Prostate gland (tissue), 2 donors: ENCODE results near the gene HEXA.

Experiments
- CTCF ChIP-seq, 4 experiments: fragments of 200-600 bp in 2 of 4; fragments of 450-650 bp in 2 of 4; sonication (generic) in 2 of 4; IDR thresholded peaks; 1 replicate in 3 of 4; 2 replicates in 1 of 4; pipeline ENCODE4 v1.5.1; 2016 to 2019; ENCODE audit warnings: antibody characterized with exemption in 4 of 4, mild to moderate bottlenecking in 2 of 4, moderate library complexity in 2 of 4
- POLR2A ChIP-seq: fragments of 450-650 bp; IDR thresholded peaks from one replicate; pipeline ENCODE4 v1.6.1; 2016; ENCODE audit warnings: antibody characterized with exemption, mild to moderate bottlenecking

DNA sequence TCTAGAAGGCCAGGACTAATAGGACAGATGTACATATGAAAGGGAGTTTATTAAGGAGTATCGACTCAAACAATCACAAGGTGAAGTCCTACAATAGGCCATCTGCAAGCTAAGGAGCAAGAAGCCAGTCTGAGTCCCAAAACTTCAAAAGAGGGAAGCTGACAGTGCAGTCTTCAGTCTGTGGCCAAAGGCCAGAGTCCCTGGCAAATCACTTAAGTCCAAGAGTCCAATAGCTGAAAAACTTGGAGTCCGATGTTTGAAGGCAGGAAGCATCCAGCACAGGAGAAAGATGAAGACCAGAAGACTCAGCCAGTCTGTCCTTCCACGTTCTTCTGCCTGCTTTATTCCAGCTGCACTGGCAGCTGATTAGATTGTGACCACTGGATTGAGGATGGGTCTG is 44.8 kb downstream of the HEXA start:
- TF ChIP-seq CTCF (IDR thresholded peaks at IDR 0.05), result no peak
- no peak for TF ChIP-seq POLR2A
